ENCODE data around the gene FLCN.

DNA sequence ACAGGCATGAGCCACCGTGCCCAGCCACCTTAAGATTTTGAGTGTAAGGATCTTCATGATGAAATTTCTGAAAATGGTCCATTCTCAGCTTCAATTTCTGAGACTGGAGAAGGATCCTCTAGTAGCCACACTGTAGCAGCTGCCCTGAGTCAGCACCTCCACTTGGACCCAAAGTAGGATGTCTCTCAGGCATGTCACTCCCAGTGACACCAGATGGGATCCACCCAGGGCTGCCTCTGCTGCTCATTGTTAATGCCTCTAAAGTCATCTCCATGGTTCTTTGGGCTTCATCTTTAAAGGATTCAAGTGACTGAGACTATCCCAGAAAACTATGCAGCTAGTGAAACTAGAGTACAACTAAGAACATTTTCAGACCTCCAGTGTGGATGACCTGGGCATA is 38.7 kb downstream of the FLCN start:
- TF ChIP-seq KAT2A (conservative IDR thresholded peaks at IDR 0.05; ENCODE audit: control insufficient read depth, low read depth, low read length) = no peak
- no peak for TF ChIP-seq CREM (IDR thresholded peaks at IDR 0.05; ENCODE audit: low read depth)
